ENCODE results near the gene KATNB1.
A peak's percentile ranks its signal among the peaks of the same experiment; 100 is the strongest.

KATNB1 gene

GRCh38 chr16:57797526-57798266, 62.1 kb downstream of the KATNB1 start:
- DNase-seq, result no peak

GRCh38 chr16:57798267-57798810, 62.8 kb downstream of the KATNB1 start:
- DNase-seq, result no peak

- peak; percentile 40 for DNase-seq
These were observed 63.5 kb downstream of the KATNB1 start for GRCh38 chr16:57798953-57799599.

GRCh38 chr16:57799600-57800199, 64.1 kb downstream of the KATNB1 start:
- DNase-seq, result no peak

- DNase-seq, result no peak
These were observed 64.9 kb downstream of the KATNB1 start for GRCh38 chr16:57800200-57801097.

GRCh38 chr16:57801098-57801808, 65.7 kb downstream of the KATNB1 start:
- no peak for DNase-seq

- no peak for DNase-seq
These were observed 66.3 kb downstream of the KATNB1 start for GRCh38 chr16:57801809-57802340.

GRCh38 chr16:57802341-57803133, 67.0 kb downstream of the KATNB1 start, which contains the start of gene KIFC3:
KIFC3 (minus strand) TSS chr16:57802491; CDS start chr16:57798243, 4,248 bp downstream.
- peak; percentile 73 for DNase-seq

- DNase-seq, result no peak
These were observed 67.8 kb downstream of the KATNB1 start for GRCh38 chr16:57803134-57803990.

GRCh38 chr16:57804111-57804837, 68.7 kb downstream of the KATNB1 start:
- no peak for DNase-seq

- no peak for DNase-seq
These were observed 69.6 kb downstream of the KATNB1 start for GRCh38 chr16:57805176-57805575.

Measured in NCI-H774 (cell line).